Measurements from ENCODE around the gene PEX5. TPM values are rescaled to one million over a fixed set of nuclear protein-coding genes. Genes with fewer than 3 reads are reported as not detected.

The PEX5 gene
- total and polyA plus RNA-seq, 2 of the 8 experiments (the other 6 are each of a cell fraction or from before 2014, with no cell fraction given): 16.8 to 50.5 TPM

GRCh38 chr12:7151532-7151931 lies 38.0 kb upstream of the PEX5 start (continued):
- TF ChIP-seq RNF2 (IDR thresholded peaks at IDR 0.05; ENCODE audit: borderline replicate concordance, low read depth, low read length, missing control alignments, poor library complexity, severe bottlenecking): no peak
- no peak for TF ChIP-seq GTF2F1 (IDR thresholded peaks at IDR 0.05; ENCODE audit: borderline replicate concordance, low read depth, low read length)
- TF ChIP-seq SRF (IDR thresholded peaks at IDR 0.05; ENCODE audit: low read depth, low read length): no peak
- TF ChIP-seq CHD7 (IDR thresholded peaks at IDR 0.05; ENCODE audit: insufficient replicate concordance, low read length): no peak
- TF ChIP-seq BCL11A (IDR thresholded peaks at IDR 0.05; ENCODE audit: low read depth in 2 of 2, low read length in 2 of 2): no peak
- no peak for TF ChIP-seq JUND (IDR thresholded peaks at IDR 0.05; ENCODE audit: low read length)
